GM18499 (cell line): ENCODE results near the gene BRCC3.

ENCODE experiments used
- ATAC-seq: cut with Tn5 transposase; IDR thresholded peaks from one replicate; pipeline ENCODE4 v1.9.1; 2021; ENCODE audit warnings: moderate number of reproducible peaks; ENCODE audit not compliant: insufficient read depth, unreplicated experiment

The BRCC3 gene

GRCh38 chrX:155056877-155057792, 14.2 kb upstream of the BRCC3 start:
- ATAC-seq = peak; percentile 56

GRCh38 chrX:155061760-155062159, 9.5 kb upstream of the BRCC3 start:
- no peak for ATAC-seq

GRCh38 chrX:155065035-155065734, 6.1 kb upstream of the BRCC3 start:
- no peak for ATAC-seq

GRCh38 chrX:155068165-155068564, 3.1 kb upstream of the BRCC3 start:
- ATAC-seq = no peak

GRCh38 chrX:155069414-155069813, 1.9 kb upstream of the BRCC3 start:
- no peak for ATAC-seq

- ATAC-seq = no peak
Observed at GRCh38 chrX:155070038-155070437, 1.3 kb upstream of the BRCC3 start.

GRCh38 chrX:155070663-155070974, 689 bp upstream of the BRCC3 start:
- ATAC-seq = no peak

GRCh38 chrX:155071694-155072280, 479 bp downstream of the BRCC3 start:
- ATAC-seq = no peak

- ATAC-seq = no peak
Observed at GRCh38 chrX:155086202-155086840, 15.0 kb downstream of the BRCC3 start.

- no peak for ATAC-seq
Observed at GRCh38 chrX:155086961-155087735, 15.8 kb downstream of the BRCC3 start.

- no peak for ATAC-seq
Observed at GRCh38 chrX:155094468-155095061, 23.3 kb downstream of the BRCC3 start.

- no peak for ATAC-seq
Observed at GRCh38 chrX:155105919-155106318, 34.6 kb downstream of the BRCC3 start.

GRCh38 chrX:155108427-155108826, 37.1 kb downstream of the BRCC3 start:
- no peak for ATAC-seq

- ATAC-seq = no peak
Observed at GRCh38 chrX:155112171-155112570, 40.9 kb downstream of the BRCC3 start.

GRCh38 chrX:155113097-155113496, 41.8 kb downstream of the BRCC3 start:
- ATAC-seq = no peak

- ATAC-seq = no peak
Observed at GRCh38 chrX:155115174-155115819, 44.0 kb downstream of the BRCC3 start.

GRCh38 chrX:155127465-155127864, 56.2 kb downstream of the BRCC3 start:
- no peak for ATAC-seq

GRCh38 chrX:155127940-155128339, 56.6 kb downstream of the BRCC3 start:
- ATAC-seq = no peak

GRCh38 chrX:155132110-155132509, 60.8 kb downstream of the BRCC3 start:
- ATAC-seq = no peak
